ENCODE results near the gene AJAP1. TPM values are rescaled to one million over a fixed set of nuclear protein-coding genes. Genes with fewer than 3 reads are reported as not detected.

The AJAP1 gene
- 1 to 10 TPM in 2 of 4 donors, under 1 TPM in 2; 0.30 to 4.0 (median 1.0) TPM for total RNA-seq

- intact Hi-C loops (cut with DNase I), result loop anchor here (10.0 kb wide), 1 partner anchor 739 kb away; no protein-coding TSS in a partner anchor
- WGBS, 2 donors, result 6% methylated on average over 10 of the region's 112 CpGs; no CpG with 5 or more reads in 1 of the 2 donors
Observed at GRCh38 chr1:4653796-4654725, at the start of gene AJAP1. TSS of gene AJAP1 (plus strand) at chr1:4654609. CDS start at chr1:4655426, 817 bp downstream.

GRCh38 chr1:4605158-4605557 is 49.3 kb upstream of the AJAP1 start:
- peaks cover 0 to 79% (median 0%) of the 10 kb centered on the region in 4 donors for H3K27me3 ChIP-seq
- DNase-seq, result no peak

More at GRCh38 chr1:4653796-4654725, at the start of gene AJAP1:
- H3K9me3 ChIP-seq, result no peaks in the 10 kb centered on the region
- TF ChIP-seq POLR2A (IDR thresholded peaks at IDR 0.05), result no peak
- TF ChIP-seq CTCF (IDR thresholded peaks at IDR 0.05), result no peak
- no peak for DNase-seq
- H3K4me3 ChIP-seq, result peak within 1 kb of the TSS; percentile 25 to 57 (median 34)
- no peak within 1 kb of the TSS for H3K27ac ChIP-seq
- peaks cover 0 to 59% (median 6%) of the 10 kb centered on the region in 3 donors for H3K4me1 ChIP-seq
- peaks cover 6 to 99% (median 16%) of the 10 kb centered on the region in 4 donors for H3K27me3 ChIP-seq
- H3K36me3 ChIP-seq, result no peaks in the 10 kb centered on the region

DNA sequence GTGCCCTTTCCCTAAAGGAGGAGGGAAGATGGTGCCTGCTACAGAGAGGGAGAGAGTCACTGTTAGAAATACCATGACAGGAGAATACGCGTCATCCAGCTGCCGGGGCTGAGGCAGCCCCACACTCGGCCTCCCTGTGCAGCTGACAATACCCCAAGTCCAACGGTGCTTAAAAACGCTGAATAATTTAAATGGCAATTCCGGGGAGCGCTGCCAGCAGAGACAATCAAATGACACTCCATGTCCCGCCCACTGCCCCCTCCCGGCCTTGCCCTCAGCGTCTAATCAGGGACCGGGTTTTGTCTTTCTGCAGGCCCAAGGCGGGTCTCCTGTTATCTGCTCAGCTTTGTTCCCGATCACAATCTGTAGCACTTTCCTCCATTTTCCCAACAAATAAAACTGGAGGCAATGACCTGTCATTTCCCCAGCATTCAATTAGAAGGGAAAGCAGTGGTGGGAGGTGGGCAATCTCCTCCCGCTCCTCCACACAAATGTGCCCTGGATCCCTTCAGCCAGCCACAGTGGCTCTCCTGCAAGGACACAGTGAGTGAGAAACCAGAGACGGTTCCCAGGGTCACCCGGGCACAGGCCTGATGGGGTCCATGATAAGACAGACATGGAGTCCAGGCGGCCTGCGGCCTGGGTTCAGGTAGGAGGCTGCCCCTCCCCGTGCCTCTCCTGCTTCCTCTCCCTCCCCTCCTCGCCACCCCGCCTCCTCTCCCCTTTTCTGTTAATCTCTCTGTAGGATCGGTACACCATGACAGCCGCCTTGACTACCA is 42.7 kb upstream of the AJAP1 start:
- Histone ChIP-seq H3K27ac (no peak overlapping the region), H3K4me3 (no peak overlapping the region), H3K4me1 (no peaks in the 10 kb centered on the region), H3K27me3 (peaks cover 0 to 14% (median 0%) of the 10 kb centered on the region in 4 donors), H3K9me3 (peaks cover 0 to 19% (median 16%) of the 10 kb centered on the region in 3 donors), H3K36me3 (no peaks in the 10 kb centered on the region)
- WGBS, 2 donors, result 69 to 77% methylated on average over 17 to 19 of the region's 24 CpGs
- no peak for DNase-seq
- TF ChIP-seq POLR2A (IDR thresholded peaks at IDR 0.05) (no peak), CTCF (IDR thresholded peaks at IDR 0.05) (no peak)
- intact Hi-C loops (cut with DNase I), result no loop called here

More at GRCh38 chr1:4605158-4605557, 49.3 kb upstream of the AJAP1 start:
- H3K27ac ChIP-seq, result no peak overlapping the region
- H3K36me3 ChIP-seq, result no peaks in the 10 kb centered on the region
- no peaks in the 10 kb centered on the region for H3K4me1 ChIP-seq
- H3K4me3 ChIP-seq, result no peak overlapping the region
- TF ChIP-seq POLR2A (IDR thresholded peaks at IDR 0.05), result no peak
- no peak for TF ChIP-seq CTCF (IDR thresholded peaks at IDR 0.05)
- H3K9me3 ChIP-seq, result peaks cover 0 to 14% (median 11%) of the 10 kb centered on the region in 3 donors
- WGBS, 2 donors, result 29 to 48% methylated on average over 6 of the region's 6 CpGs
- intact Hi-C loops (cut with DNase I), result no loop called here

DNA sequence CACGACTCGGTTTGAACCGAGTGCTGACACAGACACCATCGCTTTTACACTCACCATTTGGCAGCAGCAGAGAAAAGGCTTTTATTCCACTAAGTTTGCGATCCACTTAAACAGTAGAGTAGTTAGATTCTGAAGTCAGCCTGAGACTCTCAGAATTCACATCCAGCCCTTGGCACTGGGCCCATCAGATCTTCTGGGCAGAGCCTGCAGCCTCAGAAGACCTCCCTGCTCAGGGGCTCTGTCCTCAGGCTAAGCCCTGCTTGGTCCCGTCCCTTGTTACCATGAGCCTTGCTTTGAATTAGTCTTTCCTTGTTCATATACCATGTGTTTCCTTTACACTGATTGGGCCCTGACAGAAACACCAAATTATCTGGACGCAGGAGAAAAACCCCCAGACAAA is 41.4 kb upstream of the AJAP1 start:
- H3K4me3 ChIP-seq, result no peak overlapping the region
- H3K9me3 ChIP-seq, result peaks cover 0 to 19% (median 16%) of the 10 kb centered on the region in 3 donors
- H3K27me3 ChIP-seq, result peaks cover 0 to 3% (median 0%) of the 10 kb centered on the region in 4 donors
- TF ChIP-seq POLR2A (IDR thresholded peaks at IDR 0.05), result no peak
- TF ChIP-seq CTCF (IDR thresholded peaks at IDR 0.05), result no peak
- intact Hi-C loops (cut with DNase I), result no loop called here
- 76 to 81% methylated on average over 7 of the region's 7 CpGs for WGBS, 2 donors
- no peaks in the 10 kb centered on the region for H3K4me1 ChIP-seq
- H3K27ac ChIP-seq, result no peak overlapping the region
- DNase-seq, result no peak
- no peaks in the 10 kb centered on the region for H3K36me3 ChIP-seq

Data from esophagus squamous epithelium (tissue), 5 donors.